OCI-LY7 (cell line): ENCODE measurements around the gene PACSIN2. TPM values are rescaled to one million over a fixed set of nuclear protein-coding genes. Genes with fewer than 3 reads are reported as not detected.

Experiments used
- BruUV-seq: library from RNA; stranded (reverse); fragments of 400-500 nt; replicated peaks from 2 replicates; lab custom pipeline; 2021; lab: Mats Ljungman, UMichigan
- CTCF ChIA-PET: fragments of 300-600 bp; sonication (Branson Sonifier 250); formaldehyde crosslinking; loops from one replicate; lab custom pipeline; 2022; ENCODE audit warnings: antibody characterized with exemption; ENCODE audit not compliant: unreplicated experiment; lab: Charles Lee
- POLR2A ChIA-PET: fragments of 300-600 bp; sonication (Branson Sonifier 250); formaldehyde crosslinking; loops from one replicate; lab custom pipeline; 2022; ENCODE audit warnings: antibody characterized with exemption; lab: Charles Lee
- DNase-seq: peaks from one replicate; pipeline ENCODE4 v3.0.0-alpha.2; 2015; ENCODE audit warnings: low spot score
- H2AFZ ChIP-seq: fragments of 200-600 bp; sonication (generic), shearing (Covaris generic); 2 replicates; pipeline ENCODE4 v1.6.1; 2014; ENCODE audit warnings: mild to moderate bottlenecking, antibody characterized with exemption, low read length, moderate library complexity
- H3K27ac ChIP-seq: fragments of 200-600 bp; sonication (generic); 2 replicates; pipeline ENCODE4 v1.5.1; 2014; ENCODE audit warnings: mixed run types, low read depth, mild to moderate bottlenecking, moderate library complexity, low read length, inconsistent platforms; ENCODE audit not compliant: poor library complexity, severe bottlenecking
- H3K36me3 ChIP-seq: fragments of 200-600 bp; sonication (generic); 2 replicates; pipeline ENCODE4 v1.6.1; 2014; ENCODE audit warnings: mild to moderate bottlenecking, antibody characterized with exemption, low read length, moderate library complexity, mixed read lengths; ENCODE audit not compliant: insufficient read depth
- H3K4me1 ChIP-seq: fragments of 200-600 bp; sonication (generic); 2 replicates; pipeline ENCODE4 v1.5.1; 2014; ENCODE audit warnings: mild to moderate bottlenecking, low read length; ENCODE audit not compliant: insufficient read depth, poor library complexity, severe bottlenecking
- H3K4me2 ChIP-seq: fragments of 200-600 bp; sonication (generic); 2 replicates; pipeline ENCODE4 v1.6.1; 2014; ENCODE audit warnings: mild to moderate bottlenecking, low read length
- H3K4me3 ChIP-seq: fragments of 200-600 bp; sonication (generic); 2 replicates; pipeline ENCODE4 v1.5.1; 2014; ENCODE audit warnings: mild to moderate bottlenecking, low read depth, low read length; ENCODE audit not compliant: poor library complexity, severe bottlenecking
- H3K79me2 ChIP-seq: fragments of 200-600 bp; sonication (generic); 2 replicates; pipeline ENCODE4 v1.6.1; 2016; ENCODE audit warnings: low read depth, mild to moderate bottlenecking, low read length, moderate library complexity, mixed read lengths; ENCODE audit not compliant: insufficient read depth
- H3K9me2 ChIP-seq: fragments of 200-600 bp; sonication (generic); 2 replicates; pipeline ENCODE4 v1.6.1; 2016; ENCODE audit warnings: mild to moderate bottlenecking, low read length, mixed read lengths; ENCODE audit not compliant: insufficient read depth
- H3K9me3 ChIP-seq: fragments of 200-600 bp; sonication (generic); 2 replicates; pipeline ENCODE4 v1.6.1; 2014; ENCODE audit warnings: mild to moderate bottlenecking, mixed run types, low read length, mixed read lengths
- H4K20me1 ChIP-seq: fragments of 200-600 bp; sonication (generic); 2 replicates; pipeline ENCODE4 v1.6.1; 2014; ENCODE audit warnings: mild to moderate bottlenecking, antibody characterized with exemption, low read length, moderate library complexity, mixed read lengths; ENCODE audit not compliant: insufficient read depth
- EZH2phosphoT487 ChIP-seq: fragments of 200-600 bp; sonication (generic); IDR thresholded peaks from 2 replicates; pipeline ENCODE4 v1.6.1; 2018; ENCODE audit warnings: low read depth, borderline replicate concordance, mild to moderate bottlenecking, mixed run types, antibody characterized with exemption, low read length, moderate library complexity, mixed read lengths
- intact Hi-C: fragments of 100-400 bp; cut with micrococcal nuclease; formaldehyde crosslinking; loops from one replicate; pipeline ENCODE4 v1.10.0; 2022; ENCODE audit not compliant: unreplicated experiment
- total RNA-seq, 2 experiments: library from RNA; depleted of rRNA in 1 of 2; stranded (reverse); fragments of >200 nt in 1 of 2; shearing (Covaris generic) in 1 of 2; gene quantifications; 2 replicates each; pipeline ENCODE4 v1.2.3, GENCODE V29; 2014 to 2022
- TF ChIP-seq, protein P1 (sequence below): fragments of 200-600 bp; sonication (generic); conservative IDR thresholded peaks from 2 replicates; pipeline ENCODE4 v1.5.1; 2014; ENCODE audit warnings: mild to moderate bottlenecking, antibody characterized with exemption, low read length, moderate library complexity, mixed read lengths

Gene PACSIN2
- total RNA-seq, 2 experiments from 2014 or later: 25.4 to 41.7 TPM

DNA sequence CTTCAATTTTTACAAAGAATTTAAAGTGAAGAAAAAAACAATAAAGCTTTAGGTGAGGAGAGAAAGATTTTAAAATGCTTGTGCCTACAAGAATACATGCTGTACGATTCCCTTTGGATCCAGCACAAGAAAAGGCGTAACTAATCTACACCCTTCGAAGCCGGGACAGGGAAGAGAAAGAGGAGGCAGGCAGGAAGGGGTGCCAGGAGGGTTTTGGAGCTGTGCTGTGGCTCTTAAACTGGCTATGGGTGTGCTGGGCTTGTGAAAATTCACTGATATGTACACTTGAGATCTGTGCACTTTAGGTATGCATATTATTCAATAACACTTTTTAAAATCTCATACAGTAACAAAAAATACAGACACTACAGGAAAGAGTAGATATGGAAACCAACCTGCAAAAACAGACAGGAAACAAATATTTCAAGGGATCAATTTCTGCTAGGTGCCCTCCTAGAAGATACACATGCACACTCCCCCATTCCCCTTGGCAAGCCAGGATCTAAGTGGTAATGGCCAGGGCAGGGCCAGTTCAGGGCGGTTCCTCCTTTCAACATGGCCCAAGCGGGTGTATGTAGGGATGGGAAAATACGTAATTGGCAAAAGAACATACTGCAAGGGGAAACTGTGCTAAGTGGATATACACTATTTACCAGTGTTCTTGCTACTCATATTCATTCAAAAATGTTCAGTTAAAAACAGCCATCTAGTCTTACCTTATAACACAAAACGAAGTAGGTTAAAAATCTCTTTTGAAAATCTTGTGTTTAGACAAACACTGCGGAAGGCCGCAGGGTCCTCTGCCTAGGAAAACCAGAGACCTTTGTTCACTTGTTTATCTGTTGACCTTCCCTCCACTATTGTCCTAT, 54.2 kb downstream of the PACSIN2 start:
- Histone ChIP-seq H3K9me3 (no peaks in the 10 kb centered on the region), H4K20me1 (peaks cover 4% of the 10 kb centered on the region; the same call in 1 of the 2 replicates), H3K79me2 (no peaks in the 10 kb centered on the region; the same call in 1 of the 2 replicates), H2AFZ (no peak overlapping the region), H3K4me2 (no peak overlapping the region), H3K9me2 (no peaks in the 10 kb centered on the region), H3K4me3 (no peak overlapping the region), H3K27ac (no peak overlapping the region), H3K4me1 (no peaks in the 10 kb centered on the region), H3K36me3 (no peaks in the 10 kb centered on the region)
- TF ChIP-seq, protein P1, sequence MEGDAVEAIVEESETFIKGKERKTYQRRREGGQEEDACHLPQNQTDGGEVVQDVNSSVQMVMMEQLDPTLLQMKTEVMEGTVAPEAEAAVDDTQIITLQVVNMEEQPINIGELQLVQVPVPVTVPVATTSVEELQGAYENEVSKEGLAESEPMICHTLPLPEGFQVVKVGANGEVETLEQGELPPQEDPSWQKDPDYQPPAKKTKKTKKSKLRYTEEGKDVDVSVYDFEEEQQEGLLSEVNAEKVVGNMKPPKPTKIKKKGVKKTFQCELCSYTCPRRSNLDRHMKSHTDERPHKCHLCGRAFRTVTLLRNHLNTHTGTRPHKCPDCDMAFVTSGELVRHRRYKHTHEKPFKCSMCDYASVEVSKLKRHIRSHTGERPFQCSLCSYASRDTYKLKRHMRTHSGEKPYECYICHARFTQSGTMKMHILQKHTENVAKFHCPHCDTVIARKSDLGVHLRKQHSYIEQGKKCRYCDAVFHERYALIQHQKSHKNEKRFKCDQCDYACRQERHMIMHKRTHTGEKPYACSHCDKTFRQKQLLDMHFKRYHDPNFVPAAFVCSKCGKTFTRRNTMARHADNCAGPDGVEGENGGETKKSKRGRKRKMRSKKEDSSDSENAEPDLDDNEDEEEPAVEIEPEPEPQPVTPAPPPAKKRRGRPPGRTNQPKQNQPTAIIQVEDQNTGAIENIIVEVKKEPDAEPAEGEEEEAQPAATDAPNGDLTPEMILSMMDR: no peak
- TF ChIP-seq EZH2phosphoT487: no peak
- CTCF ChIA-PET: no interaction called here
- DNase-seq: no peak
- BruUV-seq: no TSS peak
- POLR2A ChIA-PET: no interaction called here
- intact Hi-C loops: no loop called here

DNA sequence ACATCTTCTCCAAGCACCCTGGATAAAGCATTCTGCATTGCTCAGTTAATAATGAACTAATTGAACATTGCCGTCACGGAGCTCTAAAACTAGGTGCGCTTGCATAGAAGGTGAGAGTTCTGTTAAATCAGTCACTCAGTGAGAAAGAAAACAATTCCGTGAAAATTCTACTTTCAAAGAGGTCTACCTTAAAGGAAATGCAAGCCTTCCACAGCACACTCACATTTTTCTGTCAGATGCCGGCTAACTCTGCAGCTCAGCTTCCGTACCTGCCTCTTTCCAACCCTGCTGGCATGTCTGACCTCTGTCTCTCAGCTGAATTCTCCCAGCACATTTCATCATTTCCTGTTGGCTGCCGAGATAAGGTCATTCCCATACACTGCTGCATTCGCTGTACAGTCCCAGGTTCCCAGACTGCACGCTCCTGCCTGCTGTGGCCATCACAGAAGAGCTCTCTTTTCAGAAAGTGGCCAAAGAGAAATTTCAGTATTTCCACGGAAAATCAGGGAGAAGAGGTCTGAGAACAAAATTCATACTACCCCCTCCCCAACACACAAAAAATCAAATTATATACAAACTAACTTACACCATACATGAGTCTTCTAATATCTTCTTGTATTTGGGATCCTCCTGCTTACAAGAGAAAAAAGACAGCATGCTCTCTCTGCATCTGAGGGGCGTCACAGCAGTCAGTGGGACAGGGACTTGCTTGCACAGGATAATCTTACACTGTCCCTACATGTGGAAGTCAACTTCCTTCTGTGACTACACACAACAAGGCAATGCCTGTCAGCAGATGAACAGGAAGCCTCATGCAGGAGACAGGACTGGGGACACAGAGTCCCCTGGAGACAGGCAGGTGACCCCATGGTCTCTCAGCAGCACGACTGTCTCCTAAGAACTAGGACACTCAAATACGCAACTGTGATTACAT, 55.1 kb downstream of the PACSIN2 start:
- intact Hi-C loops: no loop called here
- no peak for DNase-seq
- TF ChIP-seq EZH2phosphoT487: no peak
- TF ChIP-seq, protein P1: no peak
- no TSS peak for BruUV-seq
- Histone ChIP-seq H2AFZ (no peak overlapping the region), H3K4me2 (no peak overlapping the region), H3K36me3 (no peaks in the 10 kb centered on the region), H3K4me1 (no peaks in the 10 kb centered on the region), H3K9me2 (no peaks in the 10 kb centered on the region), H3K4me3 (no peak overlapping the region), H4K20me1 (no peaks in the 10 kb centered on the region; the same call in 1 of the 2 replicates), H3K27ac (no peak overlapping the region), H3K9me3 (no peaks in the 10 kb centered on the region), H3K79me2 (no peaks in the 10 kb centered on the region; the same call in 1 of the 2 replicates)
- CTCF ChIA-PET: no interaction called here
- POLR2A ChIA-PET: interaction anchor here (0.5 kb wide), 1 partner anchor 257 kb away, joined by 4 read pairs; no protein-coding TSS in a partner anchor
